ENCODE measurements around the gene SYCE3.

SYCE3 gene

GRCh38 chr22:50576070-50576469 lies 13.4 kb upstream of the SYCE3 start:
- no peak for DNase-seq (ENCODE audit: low read depth)

DNA sequence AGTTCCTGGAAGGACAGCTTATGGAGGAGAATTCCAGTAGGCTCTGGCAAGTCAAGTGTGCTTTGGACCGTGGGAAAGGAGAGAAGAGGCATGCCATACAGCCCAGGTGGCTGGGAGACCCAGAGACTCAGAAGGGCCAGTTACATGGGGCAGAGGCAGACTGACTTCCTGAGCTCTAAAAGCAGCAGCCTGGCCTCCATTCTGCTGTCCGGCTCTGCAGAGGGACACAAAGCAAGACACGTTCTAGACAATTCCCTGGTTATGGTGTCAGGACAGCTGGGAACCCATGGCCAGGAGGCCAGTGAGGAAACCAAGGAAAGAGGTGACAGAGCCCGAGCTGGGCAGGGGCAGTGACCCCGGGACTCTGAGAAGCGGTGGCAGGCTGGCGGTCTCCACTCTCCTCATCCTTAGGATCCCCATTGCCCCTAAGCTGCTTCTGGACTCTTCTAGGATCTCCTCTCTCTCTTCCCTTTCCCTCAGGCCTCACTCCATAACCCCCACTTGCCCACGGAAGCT lies 12.8 kb upstream of the SYCE3 start:
- DNase-seq (ENCODE audit: low read depth) = no peak

- no peak for DNase-seq (ENCODE audit: low read depth)
Observed at GRCh38 chr22:50574383-50574755, 11.7 kb upstream of the SYCE3 start.

DNA sequence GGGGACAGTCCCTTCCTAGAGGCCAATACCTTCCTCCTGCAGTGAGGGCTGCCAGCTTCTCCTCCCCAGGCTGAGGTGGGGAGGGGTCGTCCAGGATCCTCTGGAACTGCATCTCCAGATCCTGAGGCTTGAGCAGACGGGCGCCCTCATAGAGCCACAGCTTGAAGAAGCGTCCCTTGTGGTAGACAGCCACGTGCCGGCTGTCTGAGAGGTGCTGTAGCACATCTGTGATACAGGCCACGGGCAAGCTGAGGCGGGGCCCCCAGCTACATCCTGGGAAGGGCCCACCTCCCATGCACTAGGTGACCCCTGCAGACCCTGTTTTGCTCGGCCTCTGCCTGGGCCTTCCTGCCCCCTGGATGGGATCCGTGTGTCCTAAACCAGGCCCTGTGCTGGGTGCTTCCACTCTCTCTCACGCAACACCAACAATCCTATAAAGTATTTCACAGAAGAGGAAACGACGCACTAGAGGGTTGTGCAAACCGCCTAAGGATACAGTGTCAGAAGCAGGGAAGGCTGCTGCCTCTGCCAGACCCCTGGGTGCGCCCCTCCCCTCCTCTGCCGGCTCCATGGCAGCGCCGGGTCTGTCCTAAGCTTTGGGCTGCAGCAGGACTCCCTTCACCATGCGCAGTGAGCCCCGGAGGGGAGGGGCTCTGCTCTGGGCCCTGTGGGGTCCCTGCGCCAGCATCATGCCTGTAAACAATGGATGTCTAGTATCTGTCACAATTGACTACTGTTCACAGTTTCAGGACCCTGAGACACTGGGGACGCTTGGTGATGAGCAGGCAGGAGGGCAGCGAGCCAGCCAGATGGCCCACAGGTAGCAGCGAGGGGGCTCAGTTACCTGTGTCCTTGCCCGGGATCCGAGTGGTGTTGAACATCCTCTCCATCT lies 11.0 kb upstream of the SYCE3 start:
- DNase-seq (ENCODE audit: low read depth) = no peak

- DNase-seq (ENCODE audit: low read depth) = no peak
Observed at GRCh38 chr22:50572965-50573364, 10.2 kb upstream of the SYCE3 start.

DNA sequence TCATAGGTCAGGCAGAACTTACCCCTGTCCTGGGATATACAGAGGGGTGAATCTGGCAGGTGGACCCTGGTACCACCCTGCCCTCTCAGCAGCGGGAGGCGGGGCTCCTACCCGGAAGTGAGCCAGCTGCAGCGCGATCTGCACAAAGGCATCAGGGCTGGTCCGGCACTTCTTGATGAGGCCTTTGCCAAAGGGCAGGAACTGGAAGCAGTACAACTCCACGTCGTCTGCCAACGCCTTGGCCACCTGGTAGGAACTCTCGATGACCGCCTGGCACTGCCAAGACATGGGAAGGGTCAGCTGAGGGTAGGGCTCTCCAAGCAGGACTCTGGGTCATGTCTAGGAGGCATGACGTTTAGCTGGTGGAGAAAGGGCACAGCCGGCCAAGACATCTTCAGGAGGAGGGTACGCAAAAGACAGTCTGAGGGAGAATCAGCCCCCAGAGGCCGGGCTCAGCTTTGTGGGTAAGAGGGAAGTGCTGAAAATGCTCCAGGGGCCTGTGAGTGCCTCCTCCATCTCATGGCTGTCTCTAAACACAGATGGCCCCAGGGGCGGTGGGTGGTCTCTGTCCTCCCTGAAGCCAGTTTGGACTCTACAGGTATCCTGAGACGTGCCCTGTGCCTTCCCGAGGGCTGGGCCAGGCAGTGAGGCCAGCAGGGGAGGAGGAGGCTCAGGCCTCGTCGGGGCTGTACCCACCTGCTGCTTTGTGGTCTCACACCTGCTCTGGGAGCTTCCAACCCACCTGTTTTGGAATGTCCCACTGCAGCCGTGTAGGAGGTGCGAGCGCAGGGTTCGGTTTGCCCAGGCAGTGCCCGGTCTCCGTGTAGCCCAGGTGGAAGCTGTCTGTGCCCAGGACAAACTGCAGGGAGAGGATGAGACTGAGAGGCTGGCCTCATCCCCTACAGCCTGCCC lies 8.8 kb upstream of the SYCE3 start:
- DNase-seq (ENCODE audit: low read depth) = no peak

DNA sequence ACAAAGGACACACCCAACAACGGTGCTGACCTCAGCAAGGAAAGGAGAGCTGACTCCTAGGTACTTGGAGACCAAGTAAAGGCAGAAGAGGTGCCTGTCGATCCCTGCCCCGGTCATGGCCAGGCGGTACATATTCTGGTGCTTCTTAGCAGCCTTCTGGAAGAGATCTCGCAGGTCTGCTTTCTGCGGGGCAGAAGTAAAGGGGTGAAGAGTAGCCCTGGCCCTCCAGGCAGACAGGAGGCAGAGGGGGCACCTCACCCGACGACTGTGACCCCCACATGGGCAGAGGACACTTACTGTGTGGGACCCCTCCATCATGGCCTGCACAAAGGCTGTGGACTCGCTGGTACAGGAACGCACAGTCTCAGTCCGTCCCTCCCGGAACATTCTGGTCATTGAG lies 8.1 kb upstream of the SYCE3 start:
- no peak for DNase-seq (ENCODE audit: low read depth)

- DNase-seq (ENCODE audit: low read depth) = no peak
Observed at GRCh38 chr22:50569896-50570535, 7.3 kb upstream of the SYCE3 start.

GRCh38 chr22:50569041-50569459 lies 6.3 kb upstream of the SYCE3 start:
- DNase-seq (ENCODE audit: low read depth) = no peak

DNA sequence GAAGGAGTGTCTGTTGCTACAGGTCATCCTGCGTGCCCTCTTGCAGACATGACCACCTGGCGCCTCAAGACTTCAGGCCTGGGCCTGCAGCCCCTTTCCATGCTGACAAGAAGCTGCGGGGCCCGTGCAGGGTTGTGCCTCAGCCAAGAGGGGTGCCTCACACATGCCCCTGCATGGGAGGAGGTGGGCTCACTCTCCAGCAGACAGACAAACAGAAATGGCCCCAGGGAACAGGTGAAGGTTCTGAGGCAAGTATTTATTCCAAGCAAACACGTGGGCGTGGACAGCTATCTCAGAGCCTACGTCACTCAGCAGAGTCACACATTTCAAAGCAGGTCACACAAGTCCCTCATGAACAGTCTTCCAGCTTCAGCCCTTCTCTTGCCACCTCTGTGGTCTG lies 5.9 kb upstream of the SYCE3 start:
- DNase-seq (ENCODE audit: low read depth) = no peak

DNA sequence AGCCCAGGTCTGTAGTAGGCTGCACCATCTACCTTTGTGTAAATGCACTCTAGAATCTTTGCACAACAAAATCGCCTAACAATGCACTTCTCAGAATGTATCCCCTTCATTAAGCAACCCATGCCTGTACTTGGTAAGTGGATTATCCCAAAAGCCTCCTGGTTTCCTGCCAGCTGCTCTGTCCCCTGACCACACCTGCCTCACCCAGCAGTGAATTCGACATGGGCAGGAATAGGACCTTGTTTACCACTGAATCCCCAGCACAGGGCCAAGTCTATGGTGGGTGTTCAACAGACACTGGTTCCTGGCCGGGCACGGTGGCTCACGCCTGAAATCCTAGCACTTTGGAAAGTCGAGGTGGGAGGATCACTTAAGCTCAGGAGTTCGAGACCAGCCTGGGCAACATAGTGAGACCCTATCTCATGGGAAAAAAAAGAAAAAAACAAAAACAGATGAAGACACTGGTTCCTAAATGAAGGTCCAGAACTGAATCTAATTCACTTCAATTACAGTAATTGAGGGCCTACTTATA lies 5.1 kb upstream of the SYCE3 start:
- no peak for DNase-seq (ENCODE audit: low read depth)

DNA sequence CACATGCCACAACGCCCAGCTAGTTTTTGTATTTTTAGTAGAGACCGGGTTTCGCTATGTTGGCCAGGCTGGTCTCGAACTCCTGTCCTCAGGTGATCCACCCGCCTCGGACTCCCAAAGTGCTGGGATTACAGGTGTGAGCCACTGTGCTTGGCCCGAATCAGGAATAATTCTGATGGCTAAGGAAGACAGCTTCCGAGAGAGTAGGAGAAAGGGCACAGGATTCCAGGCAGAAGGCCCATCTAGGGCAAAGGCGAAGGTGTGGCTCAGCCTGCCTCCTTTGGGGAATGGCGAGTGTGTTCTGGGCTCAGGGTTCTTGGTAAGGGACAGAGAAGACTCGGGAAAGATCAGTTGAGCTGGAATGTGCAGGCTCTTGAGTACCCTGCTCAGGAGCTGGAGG lies 1.6 kb upstream of the SYCE3 start:
- no peak for DNase-seq (ENCODE audit: low read depth)

GRCh38 chr22:50563413-50564160 lies 868 bp upstream of the SYCE3 start:
- DNase-seq (ENCODE audit: low read depth) = no peak

DNA sequence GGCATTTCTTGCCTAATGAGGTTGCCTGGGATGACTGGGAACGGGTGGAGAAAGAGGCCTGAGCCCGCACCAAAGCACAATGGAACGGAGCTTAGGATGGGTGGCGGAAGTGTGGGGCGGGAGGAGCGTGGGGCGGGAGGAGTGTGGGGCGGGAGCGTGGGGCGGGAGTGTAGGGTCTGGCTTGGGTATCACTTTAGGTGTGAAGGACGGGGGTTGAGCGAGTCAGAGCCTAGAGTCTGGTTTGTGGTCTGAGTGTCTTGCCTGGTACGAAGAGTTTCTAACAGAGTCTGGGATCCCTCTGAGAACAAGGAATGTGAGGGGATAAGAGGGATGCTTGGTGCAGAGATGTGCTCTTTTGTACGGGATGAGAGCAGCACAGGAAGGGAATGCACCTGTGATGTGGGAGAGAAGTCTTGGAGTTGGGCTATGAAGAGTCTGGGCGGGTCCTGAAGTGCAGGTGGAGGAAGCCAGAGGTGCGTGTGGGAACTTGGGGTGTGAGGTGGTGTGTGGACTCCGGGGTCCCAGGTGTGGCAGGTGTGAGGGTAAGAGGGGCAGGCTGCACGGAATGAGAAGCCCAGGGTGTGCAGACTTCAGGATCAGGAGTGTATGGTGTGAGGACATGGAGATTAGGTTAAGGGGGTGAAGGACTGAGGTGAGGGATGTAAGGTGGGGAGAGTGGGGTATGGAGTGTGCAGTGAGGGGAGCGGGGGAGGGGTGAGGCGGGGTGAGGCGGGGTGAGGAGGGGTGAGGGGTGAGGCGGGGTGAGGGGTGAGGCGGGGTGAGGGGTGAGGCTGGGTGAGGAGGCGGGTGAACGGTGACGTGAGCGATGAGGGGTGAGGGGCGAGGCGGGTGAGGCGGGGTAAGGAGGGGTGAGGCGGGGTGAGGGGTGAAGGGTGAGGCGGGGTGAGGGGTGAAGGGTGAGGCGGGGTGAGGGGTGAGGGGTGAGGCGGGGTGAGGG lies 1.0 kb downstream of the SYCE3 start:
- no peak for DNase-seq (ENCODE audit: low read depth)

DNA sequence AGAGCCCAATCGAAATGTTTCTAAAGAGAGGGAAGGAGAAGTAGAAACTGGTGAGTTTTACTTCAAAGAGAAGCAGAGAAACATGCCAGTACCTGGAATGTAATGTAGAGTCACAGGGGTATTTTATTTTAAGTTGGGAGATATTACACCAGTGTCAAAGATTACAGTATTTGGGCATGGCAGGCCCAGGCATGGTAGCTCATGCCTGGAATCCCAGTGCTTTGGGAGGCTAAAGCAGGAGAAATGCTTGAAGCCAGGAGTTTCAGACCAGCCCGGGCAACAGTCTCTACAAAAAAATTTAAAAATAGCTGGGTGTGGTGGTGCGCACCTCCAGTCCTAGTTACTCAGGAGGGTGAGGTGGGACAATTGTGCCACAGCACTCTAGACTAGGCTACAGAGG lies 2.7 kb downstream of the SYCE3 start:
- no peak for DNase-seq (ENCODE audit: low read depth)

GRCh38 chr22:50556703-50557102 lies 6.0 kb downstream of the SYCE3 start:
- no peak for DNase-seq (ENCODE audit: low read depth)

GRCh38 chr22:50553310-50553709 lies 9.4 kb downstream of the SYCE3 start:
- no peak for DNase-seq (ENCODE audit: low read depth)

GRCh38 chr22:50551160-50551752 lies 11.5 kb downstream of the SYCE3 start:
- DNase-seq (ENCODE audit: low read depth) = no peak

DNA sequence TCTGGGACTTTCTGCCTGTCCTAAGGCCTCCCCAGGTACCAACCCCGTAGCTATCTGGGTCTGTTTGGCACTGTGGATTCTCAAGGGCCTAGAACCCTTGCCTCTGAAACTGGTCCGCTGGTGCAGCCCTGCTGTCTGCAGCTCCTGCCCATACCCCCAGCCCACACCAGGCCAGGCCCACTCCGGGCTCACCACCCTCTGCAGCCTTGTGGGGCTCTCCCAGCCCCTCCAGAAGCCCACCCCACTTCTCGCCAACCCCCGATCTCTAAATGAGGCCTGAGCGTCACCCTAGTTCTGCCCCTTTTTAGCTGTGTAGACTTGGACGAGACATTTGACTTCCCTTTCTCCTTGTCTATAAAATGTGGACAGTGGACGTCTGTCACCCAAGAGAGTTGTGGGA lies 12.3 kb downstream of the SYCE3 start:
- DNase-seq (ENCODE audit: low read depth) = no peak

Measured in T follicular helper cell (primary cell).